Measurements from ENCODE around the gene PARN. TPM values are rescaled to one million over a fixed set of nuclear protein-coding genes. Genes with fewer than 3 reads are reported as not detected.
"Not testable (repeated sequence)": the region's sequence is repeated elsewhere in the genome, so short reads cannot be mapped to it uniquely, and the experiment has no call there.

Gene PARN
- polyA plus RNA-seq, 1 donor from 2014 or later: 22.3 TPM

DNA sequence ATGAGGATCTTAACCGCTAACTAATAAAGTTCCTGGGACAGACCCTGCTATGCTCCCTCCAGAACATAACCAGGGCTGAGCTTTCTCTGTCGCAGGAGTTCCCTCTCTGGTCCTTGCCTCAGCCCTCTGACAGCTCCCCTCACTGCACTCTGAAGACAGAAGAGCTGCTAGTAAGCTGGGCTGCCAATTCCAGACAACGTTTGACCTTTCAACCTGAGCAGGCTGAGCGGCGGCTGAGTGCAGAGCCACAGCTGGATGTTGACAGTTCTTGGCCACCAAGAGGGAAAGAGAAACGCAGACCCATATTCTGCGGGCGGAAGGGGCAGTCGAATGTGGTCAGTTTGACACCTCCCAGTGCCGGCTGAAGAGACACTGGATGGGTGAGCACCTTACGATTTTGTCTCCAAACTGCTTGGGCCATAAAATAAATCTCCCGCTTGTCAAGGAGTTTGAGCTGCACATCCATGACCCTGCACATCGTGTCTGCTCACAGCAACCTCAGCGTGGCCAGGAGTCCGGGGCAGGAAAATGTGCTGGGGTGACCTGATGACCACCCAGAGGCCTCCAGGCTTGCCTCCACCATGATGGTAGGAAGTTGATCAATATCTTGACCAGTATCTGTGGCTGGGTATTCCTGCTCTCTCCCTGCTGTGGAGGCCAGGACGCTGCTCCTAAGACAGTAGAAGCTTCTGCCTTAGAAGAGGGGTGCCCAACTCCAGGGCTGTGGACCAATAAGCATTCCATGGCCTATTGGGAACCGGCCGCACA lies 209.2 kb downstream of the PARN start:
- no peak overlapping the region for H3K27ac ChIP-seq (ENCODE audit: low read length)
- H3K79me2 ChIP-seq (replicated peaks; ENCODE audit: insufficient read depth, low read length): no peaks in the 10 kb centered on the region
- no peak overlapping the region for H3K4me2 ChIP-seq (ENCODE audit: low read length)
- H3K9me3 ChIP-seq (ENCODE audit: low read length): no peaks in the 10 kb centered on the region
- H2AFZ ChIP-seq (ENCODE audit: low read depth, low read length): no peak overlapping the region
- H3K9me2 ChIP-seq (ENCODE audit: insufficient read depth, low read length): no peaks in the 10 kb centered on the region
- H3K36me3 ChIP-seq (ENCODE audit: insufficient read depth, low read length): no peaks in the 10 kb centered on the region
- TF ChIP-seq, protein P1, sequence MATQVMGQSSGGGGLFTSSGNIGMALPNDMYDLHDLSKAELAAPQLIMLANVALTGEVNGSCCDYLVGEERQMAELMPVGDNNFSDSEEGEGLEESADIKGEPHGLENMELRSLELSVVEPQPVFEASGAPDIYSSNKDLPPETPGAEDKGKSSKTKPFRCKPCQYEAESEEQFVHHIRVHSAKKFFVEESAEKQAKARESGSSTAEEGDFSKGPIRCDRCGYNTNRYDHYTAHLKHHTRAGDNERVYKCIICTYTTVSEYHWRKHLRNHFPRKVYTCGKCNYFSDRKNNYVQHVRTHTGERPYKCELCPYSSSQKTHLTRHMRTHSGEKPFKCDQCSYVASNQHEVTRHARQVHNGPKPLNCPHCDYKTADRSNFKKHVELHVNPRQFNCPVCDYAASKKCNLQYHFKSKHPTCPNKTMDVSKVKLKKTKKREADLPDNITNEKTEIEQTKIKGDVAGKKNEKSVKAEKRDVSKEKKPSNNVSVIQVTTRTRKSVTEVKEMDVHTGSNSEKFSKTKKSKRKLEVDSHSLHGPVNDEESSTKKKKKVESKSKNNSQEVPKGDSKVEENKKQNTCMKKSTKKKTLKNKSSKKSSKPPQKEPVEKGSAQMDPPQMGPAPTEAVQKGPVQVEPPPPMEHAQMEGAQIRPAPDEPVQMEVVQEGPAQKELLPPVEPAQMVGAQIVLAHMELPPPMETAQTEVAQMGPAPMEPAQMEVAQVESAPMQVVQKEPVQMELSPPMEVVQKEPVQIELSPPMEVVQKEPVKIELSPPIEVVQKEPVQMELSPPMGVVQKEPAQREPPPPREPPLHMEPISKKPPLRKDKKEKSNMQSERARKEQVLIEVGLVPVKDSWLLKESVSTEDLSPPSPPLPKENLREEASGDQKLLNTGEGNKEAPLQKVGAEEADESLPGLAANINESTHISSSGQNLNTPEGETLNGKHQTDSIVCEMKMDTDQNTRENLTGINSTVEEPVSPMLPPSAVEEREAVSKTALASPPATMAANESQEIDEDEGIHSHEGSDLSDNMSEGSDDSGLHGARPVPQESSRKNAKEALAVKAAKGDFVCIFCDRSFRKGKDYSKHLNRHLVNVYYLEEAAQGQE (IDR thresholded peaks at IDR 0.05; ENCODE audit: borderline replicate concordance): no peak
- TF ChIP-seq MXI1 (conservative IDR thresholded peaks at IDR 0.05; ENCODE audit: poor library complexity, severe bottlenecking) (no peak), RAD21 (conservative IDR thresholded peaks at IDR 0.05) (no peak), POLR2AphosphoS5 (IDR thresholded peaks at IDR 0.05) (no peak), EP300 (conservative IDR thresholded peaks at IDR 0.05; ENCODE audit: poor library complexity, severe bottlenecking) (no peak), EZH2 (IDR thresholded peaks at IDR 0.05; ENCODE audit: borderline replicate concordance, insufficient read depth, low read length, poor library complexity, severe bottlenecking) (no peak), SMC3 (conservative IDR thresholded peaks at IDR 0.05; ENCODE audit: poor library complexity) (no peak), TAF1 (IDR thresholded peaks at IDR 0.05; ENCODE audit: low read depth) (no peak)
- TF ChIP-seq, protein P2, sequence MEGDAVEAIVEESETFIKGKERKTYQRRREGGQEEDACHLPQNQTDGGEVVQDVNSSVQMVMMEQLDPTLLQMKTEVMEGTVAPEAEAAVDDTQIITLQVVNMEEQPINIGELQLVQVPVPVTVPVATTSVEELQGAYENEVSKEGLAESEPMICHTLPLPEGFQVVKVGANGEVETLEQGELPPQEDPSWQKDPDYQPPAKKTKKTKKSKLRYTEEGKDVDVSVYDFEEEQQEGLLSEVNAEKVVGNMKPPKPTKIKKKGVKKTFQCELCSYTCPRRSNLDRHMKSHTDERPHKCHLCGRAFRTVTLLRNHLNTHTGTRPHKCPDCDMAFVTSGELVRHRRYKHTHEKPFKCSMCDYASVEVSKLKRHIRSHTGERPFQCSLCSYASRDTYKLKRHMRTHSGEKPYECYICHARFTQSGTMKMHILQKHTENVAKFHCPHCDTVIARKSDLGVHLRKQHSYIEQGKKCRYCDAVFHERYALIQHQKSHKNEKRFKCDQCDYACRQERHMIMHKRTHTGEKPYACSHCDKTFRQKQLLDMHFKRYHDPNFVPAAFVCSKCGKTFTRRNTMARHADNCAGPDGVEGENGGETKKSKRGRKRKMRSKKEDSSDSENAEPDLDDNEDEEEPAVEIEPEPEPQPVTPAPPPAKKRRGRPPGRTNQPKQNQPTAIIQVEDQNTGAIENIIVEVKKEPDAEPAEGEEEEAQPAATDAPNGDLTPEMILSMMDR (IDR thresholded peaks at IDR 0.05; ENCODE audit: poor library complexity, severe bottlenecking): no peak
- no peaks in the 10 kb centered on the region for H4K20me1 ChIP-seq (ENCODE audit: insufficient read depth)
- no peak overlapping the region for H3K4me3 ChIP-seq (ENCODE audit: low read length)
- H3F3A ChIP-seq (ENCODE audit: insufficient read depth, low read length, poor library complexity, severe bottlenecking): no peaks in the 10 kb centered on the region
- H3K9ac ChIP-seq (ENCODE audit: low read length): no peak overlapping the region
- H3K27me3 ChIP-seq (ENCODE audit: insufficient read depth, low read depth, low read length): no peaks in the 10 kb centered on the region

DNA sequence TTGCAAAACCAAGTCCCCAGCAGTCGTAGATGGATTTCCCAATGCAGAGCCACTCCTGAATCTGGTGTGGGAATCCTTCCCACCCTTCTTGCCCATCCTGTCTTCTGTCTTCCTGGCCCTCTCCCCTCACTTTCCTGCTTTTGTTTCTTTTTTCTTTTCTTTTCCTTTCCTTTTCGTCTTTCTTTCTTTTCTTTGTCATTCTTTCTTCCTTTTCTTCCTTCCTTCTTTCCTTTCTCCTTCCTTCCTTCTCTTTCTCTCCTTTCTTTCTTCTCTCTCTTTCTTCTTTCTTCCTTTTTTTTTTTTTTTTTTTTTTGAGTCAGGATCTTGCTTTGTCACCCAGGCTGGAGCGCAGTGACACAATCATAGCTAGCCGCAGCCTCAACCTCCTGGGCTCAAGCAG lies 209.8 kb downstream of the PARN start:
- H3K9me3 ChIP-seq (ENCODE audit: low read length); H3K79me2 ChIP-seq (replicated peaks; ENCODE audit: insufficient read depth, low read length); H3K4me3 ChIP-seq (ENCODE audit: low read length); H3K9me2 ChIP-seq (ENCODE audit: insufficient read depth, low read length); H3K36me3 ChIP-seq (ENCODE audit: insufficient read depth, low read length); H3K4me2 ChIP-seq (ENCODE audit: low read length); H3K9ac ChIP-seq (ENCODE audit: low read length); H3K27ac ChIP-seq (ENCODE audit: low read length); H2AFZ ChIP-seq (ENCODE audit: low read depth, low read length); H4K20me1 ChIP-seq (ENCODE audit: insufficient read depth); H3K27me3 ChIP-seq (ENCODE audit: insufficient read depth, low read depth, low read length); H3F3A ChIP-seq (ENCODE audit: insufficient read depth, low read length, poor library complexity, severe bottlenecking): not testable (repeated sequence)

Measured in neural cell (in vitro differentiated cells).